Activated naive CD4-positive, alpha-beta T cell treated with anti-CD3 and anti-CD28 coated beads, Interleukin-2, amount 50 U/mL, for 16 hours (primary cell): Measurements from ENCODE around the gene FFAR2.
"Not testable (repeated sequence)": the region's sequence is repeated elsewhere in the genome, so short reads cannot be mapped to it uniquely, and the experiment has no call there.

Experiments used
- DNase-seq: peaks from one replicate; pipeline ENCODE4 v3.0.0-alpha.2; 2020

The FFAR2 gene

DNA sequence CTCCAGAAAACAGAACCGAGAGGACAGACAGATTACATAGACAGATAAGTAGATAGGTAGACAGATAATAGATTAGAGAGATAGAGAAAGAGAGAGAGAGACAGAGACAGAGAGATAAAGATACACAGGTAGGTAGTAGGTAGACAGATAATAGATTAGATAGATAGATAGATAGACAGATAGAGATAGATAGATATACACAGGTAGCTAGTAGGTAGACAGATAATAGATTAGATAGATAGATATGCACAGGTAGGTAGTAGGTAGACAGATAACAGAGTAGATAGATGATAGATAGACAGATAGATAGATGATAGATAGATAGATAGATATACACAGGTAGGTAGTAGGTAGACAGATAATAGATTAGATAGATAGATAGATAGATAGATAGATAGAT, 10.1 kb downstream of the FFAR2 start:
- DNase-seq, result no peak

DNA sequence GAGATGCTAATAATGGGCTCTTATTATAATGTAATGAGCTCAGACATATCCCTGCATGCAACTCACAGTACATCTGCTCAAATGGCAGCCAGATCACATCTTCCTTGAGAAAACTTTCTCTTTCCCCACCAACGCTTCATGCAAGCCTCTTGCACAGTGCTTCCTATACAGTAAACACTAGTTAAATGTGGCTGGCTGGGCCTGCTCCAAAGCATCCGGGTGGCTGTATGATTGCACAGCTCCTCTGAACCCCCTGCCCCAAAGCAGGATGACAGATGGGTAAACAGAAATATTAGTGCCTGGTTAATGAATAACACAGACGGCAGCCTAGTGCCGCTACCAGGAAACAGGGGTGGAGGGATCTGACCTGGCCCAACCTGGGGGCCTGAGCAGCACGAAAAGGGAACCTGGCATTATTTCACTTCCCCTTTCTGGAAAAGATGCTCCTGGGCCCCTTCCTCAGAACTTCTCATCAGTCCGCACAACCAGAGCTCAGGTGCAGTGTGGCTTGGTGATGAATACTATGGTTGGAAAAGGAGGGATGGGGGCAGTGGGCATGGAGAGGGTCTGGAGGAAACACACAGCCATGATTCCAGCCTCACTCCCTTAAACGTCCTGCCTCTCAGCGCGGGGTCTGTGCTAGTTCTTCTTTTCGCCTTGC, 10.8 kb downstream of the FFAR2 start:
- no peak for DNase-seq

DNA sequence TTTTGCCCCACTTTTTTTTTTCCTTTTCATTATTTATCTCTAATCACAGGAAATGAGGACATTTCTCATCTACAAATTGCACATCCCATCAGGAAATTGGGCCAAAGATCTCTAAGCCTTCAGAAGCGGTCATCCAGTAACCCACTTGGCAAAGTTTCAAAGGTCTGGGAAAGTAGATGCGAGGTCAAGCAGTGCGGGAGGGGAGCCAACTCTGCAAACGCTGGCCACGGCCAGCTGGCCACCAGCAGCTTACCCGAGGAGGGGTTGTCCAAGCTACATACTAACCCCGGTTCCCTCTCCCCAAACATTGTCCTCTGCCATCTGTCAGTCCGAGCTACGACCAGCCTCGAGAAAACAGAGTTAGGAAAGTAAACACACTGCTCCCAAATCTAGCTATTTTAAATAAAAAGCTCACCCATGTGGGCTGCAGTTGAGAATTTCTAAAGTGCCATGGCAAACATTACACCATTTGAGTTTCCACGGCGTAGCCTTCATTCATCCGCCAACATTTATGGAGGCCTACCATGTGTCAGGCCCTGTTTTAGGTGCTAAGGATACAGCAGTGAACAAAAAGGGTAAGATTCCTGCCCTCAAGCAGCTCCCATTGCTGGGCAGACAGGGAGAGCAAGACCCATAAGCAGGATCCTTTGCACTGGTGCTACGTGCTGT, 11.5 kb downstream of the FFAR2 start:
- DNase-seq, result no peak

DNA sequence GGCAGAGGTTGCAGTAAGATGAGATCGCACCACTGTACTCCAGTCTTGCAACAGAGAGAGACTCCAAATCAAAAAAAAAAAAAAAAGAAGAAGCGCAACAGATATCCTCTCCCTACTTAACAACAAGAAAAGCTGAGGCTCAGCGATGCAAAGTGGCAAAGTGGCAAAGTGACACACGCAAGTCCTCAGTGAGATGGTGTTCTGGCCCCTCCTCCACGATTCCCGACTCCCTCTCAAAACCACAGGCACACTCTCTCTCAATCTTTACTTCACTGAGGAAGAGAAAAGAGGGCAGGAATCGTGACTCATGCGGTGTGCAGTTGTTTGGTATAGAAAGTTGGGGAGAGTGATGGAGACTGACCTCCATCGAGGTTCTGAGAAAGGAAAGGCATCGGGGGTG, 12.6 kb downstream of the FFAR2 start:
- no peak for DNase-seq

DNA sequence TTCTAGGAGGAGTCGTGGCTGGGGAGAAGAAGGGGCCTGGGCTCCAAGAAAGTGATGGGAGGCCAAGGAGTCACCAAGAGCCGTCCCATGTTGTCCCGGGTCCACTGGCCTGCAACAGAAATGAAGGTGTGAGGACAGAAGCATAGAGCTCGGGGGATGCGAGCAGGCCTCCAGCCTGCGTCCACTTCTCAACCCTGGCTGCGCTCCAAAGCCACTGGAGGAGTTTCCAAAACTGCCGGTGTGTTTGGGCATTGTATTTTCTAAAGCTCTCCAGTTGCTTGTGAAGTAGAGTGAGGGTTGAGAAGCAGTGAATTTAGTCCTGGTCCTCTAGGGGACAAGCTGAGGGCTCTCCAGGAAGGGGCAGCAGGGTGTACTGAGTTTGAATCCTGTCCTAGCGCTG, 13.0 kb downstream of the FFAR2 start:
- no peak for DNase-seq

DNA sequence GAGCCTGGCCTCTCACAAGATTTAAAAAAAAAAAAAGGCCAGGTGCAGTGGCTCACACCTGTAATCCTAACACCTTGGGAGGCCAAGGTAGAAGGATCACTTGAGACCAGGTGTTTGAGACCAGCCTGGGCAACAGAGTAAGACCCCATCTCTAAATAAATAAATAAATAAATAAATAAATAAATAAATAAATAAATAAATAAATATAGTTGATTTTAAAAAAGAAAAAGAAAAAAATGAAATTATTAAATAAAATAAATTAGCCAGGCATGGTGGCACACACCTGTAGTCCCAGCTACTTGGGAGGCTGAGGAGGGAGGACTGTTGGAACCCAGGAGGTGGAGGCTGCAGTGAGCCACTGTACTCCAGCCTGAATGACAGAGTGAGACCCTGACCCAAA, 13.7 kb downstream of the FFAR2 start:
- not testable (repeated sequence) for DNase-seq

DNA sequence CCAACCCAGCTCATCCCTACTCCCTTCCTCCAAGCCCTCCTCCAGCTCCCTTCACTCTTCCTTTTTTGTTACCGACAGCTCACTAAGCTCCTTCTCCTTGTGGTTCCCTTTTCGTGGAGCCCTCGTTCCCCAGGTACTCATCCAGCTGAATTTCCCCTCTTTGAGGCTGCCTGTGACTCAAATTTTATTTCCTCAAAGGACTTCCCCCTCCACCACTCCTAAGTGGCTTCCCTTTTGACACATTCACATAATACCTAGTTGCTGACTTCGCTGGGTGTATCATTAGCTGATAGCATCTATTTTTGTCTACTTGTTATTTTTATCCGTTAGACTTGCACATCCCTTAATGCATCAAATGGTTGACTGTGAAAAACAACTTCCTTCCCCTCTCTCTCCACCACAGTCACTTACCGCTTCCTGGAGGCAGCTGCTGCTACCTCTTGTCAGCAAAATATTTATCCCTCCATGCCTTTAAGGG, 14.5 kb downstream of the FFAR2 start:
- no peak for DNase-seq

DNA sequence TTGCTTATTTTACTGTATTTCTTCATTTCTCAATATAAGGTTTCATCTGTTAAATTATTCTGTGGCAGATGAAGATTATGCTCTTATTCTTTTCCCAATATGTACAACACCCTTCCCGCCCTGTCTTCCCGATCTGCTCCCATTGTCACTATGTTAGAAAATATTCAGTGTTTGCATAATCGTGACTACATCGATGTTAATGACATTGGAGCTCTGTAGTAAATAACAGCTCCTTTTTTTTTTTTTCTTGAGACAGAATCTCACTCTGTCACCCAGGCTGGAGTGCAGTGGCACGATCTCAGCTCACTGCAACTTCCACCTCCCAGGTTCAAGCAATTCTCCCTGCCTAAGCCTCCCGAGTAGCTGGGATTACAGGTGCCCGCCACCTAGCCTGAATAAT, 14.9 kb downstream of the FFAR2 start:
- DNase-seq, result not testable (repeated sequence)

DNA sequence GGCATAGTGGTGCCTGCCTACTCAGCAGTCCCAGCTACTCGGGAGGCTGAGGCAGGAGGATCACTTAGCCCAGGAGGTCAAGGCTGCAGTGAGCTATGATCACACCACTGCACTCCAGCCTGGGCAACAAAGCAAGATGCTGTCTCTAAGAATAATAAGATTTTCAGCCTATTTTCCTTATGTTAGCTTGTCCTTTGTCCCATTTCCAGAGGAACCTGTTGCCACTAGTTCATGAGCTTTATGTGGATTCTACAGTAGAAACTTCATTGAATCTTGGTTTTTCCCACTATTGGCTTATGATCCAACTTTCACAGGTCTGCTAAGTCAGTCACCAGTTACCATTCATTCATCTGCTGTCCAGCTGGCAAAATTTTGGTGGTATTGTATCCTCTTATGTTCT, 18.2 kb downstream of the FFAR2 start:
- DNase-seq, result no peak

DNA sequence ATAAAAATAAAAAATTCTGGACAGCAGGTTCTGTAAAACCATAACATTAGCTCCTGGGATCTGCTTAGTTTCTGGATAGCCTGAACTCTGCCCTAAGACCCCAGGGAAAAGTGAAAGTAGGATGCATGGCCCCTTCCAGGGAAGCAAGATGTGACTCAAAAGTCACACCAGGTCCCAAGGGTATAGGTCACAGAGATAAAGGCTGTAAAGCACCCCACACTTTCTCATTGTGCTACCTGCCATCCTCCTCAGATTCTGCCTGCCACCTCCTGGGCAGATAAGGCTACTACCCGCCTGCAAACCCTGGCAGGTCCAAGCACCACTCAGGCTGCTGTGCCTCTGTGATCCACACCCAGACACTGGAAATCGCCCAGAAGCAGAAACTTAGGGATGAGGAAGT, 20.6 kb downstream of the FFAR2 start:
- DNase-seq, result peak; percentile 56

DNA sequence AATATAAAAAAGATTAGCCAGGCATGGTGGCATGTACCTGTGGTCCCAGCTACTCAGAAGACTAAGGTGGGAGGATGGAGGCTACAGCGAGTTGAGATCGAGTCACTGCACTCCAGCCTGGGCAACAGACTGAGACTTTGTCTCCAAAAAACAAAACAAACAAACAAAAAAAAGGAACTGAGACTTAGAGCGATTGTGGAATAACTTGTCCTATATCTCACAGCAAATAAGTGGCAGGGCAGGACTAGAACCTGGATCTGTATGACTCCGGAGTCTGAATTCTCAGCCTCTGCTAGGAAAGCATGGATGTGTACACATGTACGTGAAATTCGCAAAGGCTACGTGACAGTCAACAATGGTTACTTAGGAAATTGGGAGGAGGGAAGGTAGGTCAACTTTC, 22.1 kb downstream of the FFAR2 start:
- no peak for DNase-seq

DNA sequence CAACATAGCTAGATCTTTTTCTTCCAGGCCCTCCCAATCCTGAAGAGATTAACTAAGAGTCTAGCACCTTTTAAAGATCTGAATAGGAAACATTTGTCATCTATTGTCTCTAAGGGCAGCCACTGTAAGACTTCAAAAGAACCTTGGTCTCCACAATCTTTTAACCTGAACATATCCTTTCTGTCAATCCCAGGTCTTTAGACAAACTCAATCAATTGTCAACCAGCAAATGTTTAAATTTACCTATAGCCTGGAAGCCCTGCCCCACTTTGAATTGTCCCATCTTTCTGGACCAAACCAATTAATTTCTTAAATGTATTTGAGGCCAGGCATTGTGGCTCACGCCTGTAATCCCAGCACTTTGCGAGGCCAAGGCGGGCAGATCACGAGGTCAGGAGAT, 23.0 kb downstream of the FFAR2 start:
- not testable (repeated sequence) for DNase-seq

DNA sequence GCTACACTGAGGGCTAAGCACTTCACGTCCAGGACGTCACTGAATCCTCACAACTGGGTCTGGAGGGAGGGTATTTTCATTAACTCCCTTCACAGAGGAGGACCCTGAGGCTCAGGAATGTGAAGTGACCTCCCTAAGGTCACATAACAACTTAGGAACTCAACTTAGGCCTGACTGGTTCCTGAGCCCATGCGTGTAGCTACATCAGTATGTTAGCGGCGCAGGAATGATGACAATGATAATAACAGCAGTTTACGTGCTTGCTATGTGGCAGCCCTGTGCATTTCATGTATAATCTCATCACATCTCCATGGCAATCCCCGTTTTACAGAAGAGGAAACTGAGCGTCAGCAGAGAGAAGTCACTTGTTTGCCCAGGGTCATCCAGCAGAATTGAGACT, 23.9 kb downstream of the FFAR2 start:
- DNase-seq, result no peak

DNA sequence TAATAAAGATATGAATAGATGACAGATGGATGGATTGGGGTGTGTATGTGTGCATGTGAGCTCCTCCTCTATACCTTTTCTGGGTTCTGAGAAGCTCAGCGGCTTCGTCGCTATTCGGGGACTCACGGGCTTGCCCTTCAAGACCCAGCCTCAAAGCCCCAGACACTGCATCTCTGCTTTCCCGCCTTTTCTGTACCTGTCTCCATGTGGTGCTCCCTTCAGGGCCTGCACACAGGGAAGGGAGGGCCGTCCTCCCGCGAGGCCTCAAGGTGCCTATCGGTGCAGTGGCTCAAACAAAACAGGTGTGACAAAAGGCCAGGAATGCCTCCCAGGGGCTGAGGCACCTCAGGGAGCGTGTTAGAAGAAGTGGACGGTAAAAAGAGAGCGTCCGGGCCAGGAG, 26.0 kb downstream of the FFAR2 start:
- no peak for DNase-seq

DNA sequence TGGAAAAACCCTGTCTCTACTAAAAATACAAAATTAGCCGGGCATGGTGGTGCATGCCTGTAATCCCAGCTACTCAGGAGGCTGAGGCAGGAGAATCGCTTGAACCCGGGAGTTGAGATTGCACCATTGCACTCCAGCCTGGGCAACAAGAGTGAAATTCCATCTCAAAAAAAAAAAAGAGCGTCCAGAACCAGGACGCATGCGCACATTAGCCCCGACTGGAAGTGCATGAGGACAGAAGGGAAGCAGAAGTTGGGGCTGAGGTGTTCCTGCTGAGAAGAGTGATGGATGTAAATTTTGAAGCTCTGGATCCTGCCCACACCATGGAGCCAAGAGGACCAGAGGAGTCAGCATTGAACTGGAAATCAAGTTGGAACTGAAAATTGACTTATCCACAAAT, 26.5 kb downstream of the FFAR2 start:
- DNase-seq, result not testable (repeated sequence)

DNA sequence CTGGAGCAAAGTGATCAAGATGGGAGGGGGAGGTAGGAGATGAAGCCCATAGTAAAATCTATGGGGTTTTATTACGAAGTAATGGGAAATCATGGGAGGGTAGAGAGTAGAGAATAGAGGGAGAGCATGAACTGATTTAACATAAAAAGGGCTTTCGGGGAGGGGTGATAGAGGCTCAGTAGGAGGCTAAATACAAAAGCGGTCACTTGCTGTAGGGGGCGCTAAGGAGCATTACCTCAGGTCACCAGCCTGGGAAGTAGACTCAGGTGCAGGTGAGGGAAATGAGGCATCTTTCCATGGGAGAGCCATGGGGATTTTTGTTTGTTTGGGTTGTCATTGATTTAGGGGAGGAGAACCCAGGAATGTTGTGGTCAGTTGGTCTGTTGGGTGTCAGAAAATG, 28.1 kb downstream of the FFAR2 start:
- no peak for DNase-seq

DNA sequence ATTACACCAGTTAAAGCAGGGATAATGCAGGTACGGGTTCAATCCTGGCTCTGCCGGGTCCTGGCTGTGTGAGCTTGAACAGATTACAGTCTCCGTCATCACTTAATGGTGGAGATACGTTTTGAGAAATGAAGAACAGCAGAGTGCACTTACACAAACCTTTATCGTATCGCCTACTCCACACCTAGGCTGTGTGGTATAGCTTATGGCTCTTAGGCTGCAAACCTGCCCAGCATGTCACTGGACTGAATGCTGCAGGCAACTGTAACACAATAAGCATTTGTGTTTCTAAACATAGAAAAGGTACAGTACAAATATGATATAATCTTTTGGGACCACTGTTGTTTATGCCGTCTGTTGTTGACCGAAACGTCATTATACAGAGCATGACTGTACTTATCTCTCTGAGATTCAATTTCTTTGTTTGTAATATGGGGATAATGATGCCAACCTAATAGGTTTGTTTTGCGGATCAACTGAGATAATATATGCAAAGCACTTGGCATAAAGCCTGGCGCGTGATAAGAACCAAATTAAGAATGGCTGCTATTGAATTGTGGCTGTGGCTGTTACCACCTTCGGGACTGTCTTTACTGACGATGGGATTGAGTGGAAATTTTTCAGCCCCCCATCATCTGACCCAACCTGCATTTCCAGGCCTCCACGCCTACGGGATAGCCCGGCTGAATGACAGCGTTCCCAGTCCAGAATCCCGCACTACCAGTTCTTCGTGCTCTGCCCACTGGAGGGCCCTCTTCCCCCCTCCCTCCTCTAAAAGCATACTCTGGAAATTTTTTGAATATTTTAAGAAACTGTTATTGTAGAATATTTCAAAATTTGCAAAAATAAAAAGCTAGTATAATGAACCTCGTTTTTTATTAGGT, 31.0 kb downstream of the FFAR2 start:
- no peak for DNase-seq

DNA sequence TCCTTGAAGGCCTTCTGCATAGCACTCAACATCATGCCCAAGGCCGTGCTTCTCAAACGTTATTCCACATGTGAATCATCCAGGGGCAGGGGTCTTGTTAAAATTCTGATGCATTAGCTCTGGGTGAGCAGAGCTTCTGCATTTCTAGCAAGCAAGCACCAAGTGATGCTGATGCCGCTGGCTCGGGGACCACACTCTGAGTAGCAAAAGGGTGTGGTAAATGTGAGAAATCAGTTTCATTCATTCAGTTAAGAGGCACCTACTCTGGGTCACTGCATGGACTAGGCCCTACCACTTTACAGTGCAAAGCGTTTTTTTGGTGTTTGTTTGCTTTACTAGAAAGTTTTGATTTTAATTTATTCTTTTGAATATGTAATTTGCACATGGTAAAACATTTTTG, 35.0 kb downstream of the FFAR2 start:
- DNase-seq, result no peak

DNA sequence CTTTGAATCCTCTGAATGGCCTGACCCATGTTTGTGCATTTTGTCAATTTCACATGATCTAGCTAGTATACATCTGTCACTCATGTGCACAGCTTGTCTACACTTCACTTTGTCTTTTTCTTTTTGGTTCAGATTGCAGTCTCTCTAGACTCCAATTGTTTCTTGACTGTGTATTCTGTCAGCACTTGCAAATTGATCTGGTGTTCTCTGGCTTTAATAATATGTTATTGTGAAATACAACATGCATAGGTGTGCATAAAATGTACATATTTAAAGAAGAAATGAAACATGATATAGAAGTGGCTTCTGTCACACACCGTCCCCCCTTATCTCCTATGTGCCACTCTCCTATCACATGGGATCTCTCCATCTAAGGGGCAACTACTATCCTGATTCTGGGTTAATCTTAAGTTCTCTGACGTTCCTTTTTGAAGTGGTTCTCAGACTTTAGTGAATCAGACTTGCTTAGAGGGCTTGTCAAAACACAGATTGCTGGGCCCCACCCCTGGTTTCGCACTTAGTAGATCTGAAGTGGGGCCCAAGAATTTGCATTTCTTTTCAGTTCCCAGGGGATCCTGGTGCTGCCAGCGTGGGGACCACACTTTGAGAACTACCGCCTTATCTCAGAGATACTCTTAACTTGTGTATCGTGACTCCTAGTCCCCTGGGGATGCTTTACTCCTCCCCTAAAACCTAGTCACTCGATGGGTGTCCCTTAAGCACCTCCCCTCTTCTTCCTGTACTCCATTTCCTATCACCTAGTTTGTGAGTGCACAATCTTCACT, 36.4 kb downstream of the FFAR2 start:
- DNase-seq, result no peak

DNA sequence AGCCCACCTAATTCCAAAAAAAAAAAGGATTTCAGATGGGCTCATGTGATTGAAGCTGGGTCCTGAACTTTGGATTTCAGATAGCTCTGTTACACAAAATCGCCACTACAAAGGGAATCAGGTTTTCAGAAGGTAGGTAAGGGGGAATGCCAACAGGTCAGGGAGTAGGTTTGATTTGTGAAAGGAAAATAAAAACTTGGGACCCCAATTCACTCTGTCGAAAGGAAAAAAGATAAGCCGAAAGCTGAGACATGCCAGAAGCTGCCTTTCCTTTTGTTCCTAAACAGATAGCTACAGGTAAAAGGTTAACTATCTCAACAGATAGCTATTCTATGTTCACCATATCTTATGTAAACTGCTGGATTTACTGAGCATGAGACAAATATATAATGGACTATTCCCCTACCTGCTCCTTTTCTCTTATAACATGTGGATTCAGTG, 38.2 kb downstream of the FFAR2 start:
- no peak for DNase-seq

DNA sequence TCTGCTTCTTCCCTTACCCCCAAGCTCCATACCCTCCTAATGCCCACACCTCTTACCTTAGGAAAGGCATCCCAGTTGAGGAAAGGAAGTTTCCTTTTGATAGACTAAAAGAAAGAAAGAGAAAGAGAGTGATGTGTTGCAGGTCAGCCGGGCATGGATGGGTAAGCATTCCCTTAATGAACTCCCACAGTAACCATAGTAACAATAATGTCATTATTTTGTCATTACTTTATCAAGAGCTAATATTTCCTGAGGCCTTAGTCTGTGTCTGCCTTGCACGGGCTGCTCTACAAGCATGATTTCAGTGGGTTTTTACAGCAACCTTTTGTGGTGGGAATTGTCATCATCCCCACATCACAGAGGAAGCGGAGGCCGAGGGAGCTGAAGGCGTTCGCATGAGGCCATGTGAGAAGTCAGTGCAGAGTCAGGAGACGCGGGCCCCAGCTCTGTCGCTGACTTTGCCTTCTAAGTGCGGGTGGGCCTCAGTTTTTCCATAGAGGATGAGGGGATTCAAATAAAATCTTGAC, 39.7 kb downstream of the FFAR2 start:
- no peak for DNase-seq

DNA sequence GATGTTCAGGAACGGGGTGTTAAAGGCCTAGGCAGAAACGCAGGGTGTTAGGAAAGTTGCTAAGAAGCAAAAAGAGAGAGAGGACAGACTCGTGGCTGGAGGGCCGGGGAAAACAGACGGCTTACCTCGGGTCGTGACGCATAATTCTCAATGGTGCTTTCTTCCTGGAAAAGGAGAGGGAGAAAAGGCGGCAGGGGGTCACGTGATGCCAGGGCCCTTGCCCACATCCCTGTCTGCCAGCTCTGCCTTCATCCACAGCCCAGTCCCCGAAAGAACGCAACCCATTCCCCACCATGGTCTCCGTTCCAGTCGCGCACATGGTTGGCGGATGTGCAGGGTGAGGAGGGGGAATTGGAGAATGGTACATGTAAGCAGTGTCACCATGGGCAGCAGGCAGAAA, 40.6 kb downstream of the FFAR2 start:
- no peak for DNase-seq

DNA sequence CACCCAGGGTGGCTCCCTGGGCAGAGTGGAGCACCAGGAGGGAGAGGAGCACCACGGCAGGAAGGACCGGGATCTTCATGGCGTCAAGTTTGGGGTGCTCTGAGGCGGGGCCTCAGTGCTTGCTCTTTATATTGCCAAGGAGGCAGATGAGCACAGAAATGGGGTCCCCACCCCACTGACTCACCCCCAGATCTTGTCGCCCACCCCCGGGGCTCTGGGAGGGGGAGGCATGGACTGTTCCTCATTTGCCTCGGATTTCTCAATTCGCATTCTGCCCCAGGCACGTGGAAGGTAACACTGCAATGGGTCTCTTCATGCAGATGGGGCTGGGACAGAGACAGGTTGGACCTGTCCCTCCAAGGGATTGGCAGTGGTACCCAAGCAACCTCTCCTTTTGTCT, 42.3 kb downstream of the FFAR2 start, which contains the start of gene KRTDAP:
Gene KRTDAP (minus strand): TSS at position 101 of the 400 bp plus-strand sequence. CDS start 22 bp downstream, at position 79.
- no peak for DNase-seq
